Activated T-cell treated with anti-CD3 and anti-CD28 coated beads for 1 hour (primary cell): ENCODE measurements around the gene SUGP1.
"Not testable (repeated sequence)": the region's sequence is repeated elsewhere in the genome, so short reads cannot be mapped to it uniquely, and the experiment has no call there.

ENCODE experiments used
- DNase-seq: peaks from one replicate; pipeline ENCODE4 v3.0.0-alpha.2; 2020; ENCODE audit warnings: low read depth

The SUGP1 gene

GRCh38 chr19:19320361-19321140 lies at the start of gene SUGP1, which contains the start of gene MAU2:
Gene SUGP1, minus strand, starts transcription at chr19:19320509. Its CDS starts 13 bp downstream, at chr19:19320496.
Gene MAU2, plus strand, starts transcription at chr19:19320829. Its CDS starts 31 bp downstream, at chr19:19320860.
- peak; percentile 80 for DNase-seq

GRCh38 chr19:19368087-19368486 lies 47.8 kb upstream of the SUGP1 start:
- DNase-seq: no peak

- peak; percentile 56 for DNase-seq
Observed at GRCh38 chr19:19366434-19367396, 46.4 kb upstream of the SUGP1 start.

- DNase-seq: no peak
Observed at GRCh38 chr19:19362075-19362474, 41.8 kb upstream of the SUGP1 start.

- peak; percentile 50 for DNase-seq
Observed at GRCh38 chr19:19361075-19361594, 40.8 kb upstream of the SUGP1 start.

GRCh38 chr19:19356901-19357566 lies 36.7 kb upstream of the SUGP1 start:
- no peak for DNase-seq

- no peak for DNase-seq
Observed at GRCh38 chr19:19356500-19356899, 36.2 kb upstream of the SUGP1 start.

- no peak for DNase-seq
Observed at GRCh38 chr19:19355606-19356139, 35.4 kb upstream of the SUGP1 start.

GRCh38 chr19:19354932-19355331 lies 34.6 kb upstream of the SUGP1 start:
- DNase-seq: no peak

- no peak for DNase-seq
Observed at GRCh38 chr19:19354007-19354406, 33.7 kb upstream of the SUGP1 start.

- no peak for DNase-seq
Observed at GRCh38 chr19:19352823-19353222, 32.5 kb upstream of the SUGP1 start.

- not testable (repeated sequence) for DNase-seq
Observed at GRCh38 chr19:19350756-19351155, 30.4 kb upstream of the SUGP1 start.

GRCh38 chr19:19349365-19349764 lies 29.1 kb upstream of the SUGP1 start:
- DNase-seq: no peak

GRCh38 chr19:19348266-19348665 lies 28.0 kb upstream of the SUGP1 start:
- no peak for DNase-seq

- no peak for DNase-seq
Observed at GRCh38 chr19:19347401-19348110, 27.2 kb upstream of the SUGP1 start.

- no peak for DNase-seq
Observed at GRCh38 chr19:19345970-19346369, 25.7 kb upstream of the SUGP1 start.

- DNase-seq: no peak
Observed at GRCh38 chr19:19345232-19345631, 24.9 kb upstream of the SUGP1 start.

- DNase-seq: no peak
Observed at GRCh38 chr19:19343762-19344161, 23.5 kb upstream of the SUGP1 start.

GRCh38 chr19:19343016-19343362 lies 22.7 kb upstream of the SUGP1 start:
- DNase-seq: no peak

GRCh38 chr19:19342086-19343015 lies 22.0 kb upstream of the SUGP1 start:
- DNase-seq: no peak
